PC-9 (cell line): ENCODE measurements around the gene MOB3B. TPM values are rescaled to one million over a fixed set of nuclear protein-coding genes. Genes with fewer than 3 reads are reported as not detected.

ENCODE experiments used
- BruUV-seq: library from RNA; stranded (reverse); fragments of 400-500 nt; replicated peaks from 2 replicates; lab custom pipeline; 2021; lab: Mats Ljungman, UMichigan
- CTCF ChIA-PET: fragments of 300-600 bp; sonication (Branson Sonifier 250); formaldehyde crosslinking; loops from one replicate; lab custom pipeline; 2022; ENCODE audit warnings: antibody characterized with exemption; lab: Charles Lee
- POLR2A ChIA-PET: fragments of 300-600 bp; sonication (Branson Sonifier 250); formaldehyde crosslinking; loops from one replicate; lab custom pipeline; 2022; ENCODE audit warnings: antibody characterized with exemption; ENCODE audit not compliant: unreplicated experiment; lab: Charles Lee
- DNase-seq, 2 experiments: peaks; one replicate each; pipeline versions ENCODE4 v3.0.0 to v3.0.0-alpha.2; 2015 to 2022; ENCODE audit warnings: mixed read lengths in 1 of 2
- H2AFZ ChIP-seq: fragments of 200-600 bp; sonication (generic); 2 replicates; pipeline ENCODE4 v1.8.1; 2017; ENCODE audit warnings: antibody characterized with exemption
- H3F3A ChIP-seq: fragments of 200-600 bp; sonication (generic); 2 replicates; pipeline ENCODE4 v1.8.1; 2017; ENCODE audit warnings: antibody characterized with exemption, mild to moderate bottlenecking, low read depth; ENCODE audit not compliant: insufficient read depth
- H3K27ac ChIP-seq: fragments of 200-600 bp; sonication (generic); 2 replicates; pipeline ENCODE4 v1.6.1; 2016; ENCODE audit warnings: mixed run types
- H3K27me3 ChIP-seq: fragments of 200-600 bp; sonication (generic); 2 replicates; pipeline ENCODE4 v1.6.1; 2016; ENCODE audit warnings: low read depth, mixed run types; ENCODE audit not compliant: insufficient read depth
- H3K36me3 ChIP-seq: fragments of 200-600 bp; sonication (generic); 2 replicates; pipeline ENCODE4 v1.6.1; 2016; ENCODE audit warnings: low read depth, mixed run types
- H3K4me1 ChIP-seq: fragments of 200-600 bp; sonication (generic); replicated peaks from 2 replicates; pipeline ENCODE4 v1.6.1; 2016; ENCODE audit warnings: mixed run types; ENCODE audit not compliant: insufficient read depth
- H3K4me2 ChIP-seq: fragments of 200-600 bp; sonication (generic); 2 replicates; pipeline ENCODE4 v1.6.1; 2017; ENCODE audit warnings: mixed run types
- H3K4me3 ChIP-seq: fragments of 200-600 bp; sonication (generic); 2 replicates; pipeline ENCODE4 v1.6.1; 2016; ENCODE audit warnings: mixed run types
- H3K79me2 ChIP-seq: fragments of 200-600 bp; sonication (generic); 2 replicates; pipeline ENCODE4 v1.6.1; 2017; ENCODE audit warnings: low read depth, mixed run types
- H3K9me2 ChIP-seq: fragments of 200-600 bp; sonication (generic); 2 replicates; pipeline ENCODE4 v1.8.1; 2017; ENCODE audit warnings: mild to moderate bottlenecking; ENCODE audit not compliant: insufficient read depth
- H3K9me3 ChIP-seq: fragments of 200-600 bp; sonication (generic); 2 replicates; pipeline ENCODE4 v1.8.1; 2016; ENCODE audit warnings: low read depth; ENCODE audit not compliant: insufficient read depth
- H4K20me1 ChIP-seq: fragments of 200-600 bp; sonication (generic); 2 replicates; pipeline ENCODE4 v1.8.1; 2017; ENCODE audit not compliant: insufficient read depth
- CTCF ChIP-seq: fragments of 200-600 bp; sonication (generic); conservative IDR thresholded peaks from 2 replicates; pipeline ENCODE4 v1.6.1; 2017; ENCODE audit warnings: mixed run types, antibody characterized with exemption, mild to moderate bottlenecking, moderate library complexity
- EZH2 ChIP-seq: fragments of 200-600 bp; sonication (generic); IDR thresholded peaks from 2 replicates; pipeline ENCODE4 v1.8.0; 2017; ENCODE audit warnings: antibody characterized with exemption, low read depth
- intact Hi-C: fragments of 100-400 bp; cut with micrococcal nuclease; formaldehyde crosslinking; loops from one replicate; pipeline ENCODE4 v1.10.0; 2022; ENCODE audit not compliant: unreplicated experiment
- total RNA-seq: library from RNA; stranded (reverse); gene quantifications from 2 replicates; pipeline ENCODE4 v1.2.3, GENCODE V29; 2021

The MOB3B gene
- total RNA-seq, 1 experiment from 2014 or later: 4.4 TPM

GRCh38 chr9:27430750-27431535 is 98.7 kb downstream of the MOB3B start:
- ChIA-PET POLR2A (no interaction called here), CTCF (no interaction called here)
- Histone ChIP-seq H3K9me2 (no peaks in the 10 kb centered on the region), H2AFZ (no peak overlapping the region), H3F3A (0 out of 2 replicates have a peak, but pooled peaks cover 5% of the 10 kb centered on the region), H3K36me3 (no peaks in the 10 kb centered on the region), H4K20me1 (no peaks in the 10 kb centered on the region), H3K27me3 (no peaks in the 10 kb centered on the region), H3K4me3 (no peak overlapping the region), H3K79me2 (no peaks in the 10 kb centered on the region), H3K9me3 (no peaks in the 10 kb centered on the region), H3K4me2 (peak overlapping the region; percentile 49), H3K4me1 (peaks cover 44% of the 10 kb centered on the region), H3K27ac (peak overlapping the region; percentile 54)
- DNase-seq: peak in 1 of 2 experiments; percentile 54
- intact Hi-C loops: no loop called here
- no peak for TF ChIP-seq EZH2
- no TSS peak for BruUV-seq

- Histone ChIP-seq H3K27ac (no peak overlapping the region), H3F3A (0 out of 2 replicates have a peak, but pooled peaks cover 5% of the 10 kb centered on the region), H3K27me3 (no peaks in the 10 kb centered on the region), H3K4me1 (peaks cover 44% of the 10 kb centered on the region), H3K36me3 (no peaks in the 10 kb centered on the region), H3K9me3 (no peaks in the 10 kb centered on the region), H3K4me3 (no peak overlapping the region), H3K9me2 (no peaks in the 10 kb centered on the region), H3K4me2 (no peak overlapping the region), H4K20me1 (no peaks in the 10 kb centered on the region), H2AFZ (no peak overlapping the region), H3K79me2 (no peaks in the 10 kb centered on the region)
- TF ChIP-seq EZH2: no peak
- CTCF ChIA-PET: no interaction called here
- no TSS peak for BruUV-seq
- intact Hi-C loops: loop anchor here (10.0 kb wide), 2 partner anchors 55 to 95 kb away; no protein-coding TSS in a partner anchor
- POLR2A ChIA-PET: no interaction called here
- no peak for DNase-seq
Measured at GRCh38 chr9:27429917-27430316, 99.7 kb downstream of the MOB3B start.

GRCh38 chr9:27429436-27429835 is 100.2 kb downstream of the MOB3B start:
- no peaks in the 10 kb centered on the region for H3K27me3 ChIP-seq
- no peaks in the 10 kb centered on the region for H3K9me3 ChIP-seq
- H4K20me1 ChIP-seq: no peaks in the 10 kb centered on the region
- no peak overlapping the region for H2AFZ ChIP-seq
- ChIA-PET POLR2A (no interaction called here), CTCF (no interaction called here)
- H3K4me3 ChIP-seq: no peak overlapping the region
- H3K4me2 ChIP-seq: no peak overlapping the region
- no peak for TF ChIP-seq CTCF
- no peak for TF ChIP-seq EZH2
- DNase-seq: no peak
- BruUV-seq: no TSS peak
- H3F3A ChIP-seq: 0 out of 2 replicates have a peak, but pooled peaks cover 5% of the 10 kb centered on the region
- H3K36me3 ChIP-seq: no peaks in the 10 kb centered on the region
- H3K4me1 ChIP-seq: peaks cover 44% of the 10 kb centered on the region
- intact Hi-C loops: loop anchor here (10.0 kb wide), 2 partner anchors 55 to 95 kb away; no protein-coding TSS in a partner anchor
- H3K27ac ChIP-seq: no peak overlapping the region
- H3K79me2 ChIP-seq: no peaks in the 10 kb centered on the region
- H3K9me2 ChIP-seq: no peaks in the 10 kb centered on the region

GRCh38 chr9:27428551-27428950 is 101.1 kb downstream of the MOB3B start:
- H3K9me2 ChIP-seq: no peaks in the 10 kb centered on the region
- H3K27me3 ChIP-seq: no peaks in the 10 kb centered on the region
- no peak overlapping the region for H3K27ac ChIP-seq
- no peaks in the 10 kb centered on the region for H3K9me3 ChIP-seq
- H3K4me2 ChIP-seq: no peak overlapping the region
- ChIA-PET POLR2A (no interaction called here), CTCF (no interaction called here)
- 0 out of 2 replicates have a peak, but pooled peaks cover 5% of the 10 kb centered on the region for H3F3A ChIP-seq
- H3K4me3 ChIP-seq: no peak overlapping the region
- H3K36me3 ChIP-seq: no peaks in the 10 kb centered on the region
- no TSS peak for BruUV-seq
- H4K20me1 ChIP-seq: no peaks in the 10 kb centered on the region
- no peak overlapping the region for H2AFZ ChIP-seq
- peaks cover 44% of the 10 kb centered on the region for H3K4me1 ChIP-seq
- intact Hi-C loops: loop anchor here (10.0 kb wide), 2 partner anchors 54 to 94 kb away; no protein-coding TSS in a partner anchor
- DNase-seq: no peak
- H3K79me2 ChIP-seq: no peaks in the 10 kb centered on the region
- no peak for TF ChIP-seq EZH2
- TF ChIP-seq CTCF: no peak
